CD4-positive, alpha-beta memory T cell (primary cell): ENCODE data around the gene FMR1NB. TPM values are rescaled to one million over a fixed set of nuclear protein-coding genes. Genes with fewer than 3 reads are reported as not detected.
A peak's percentile ranks its signal among the peaks of the same experiment; 100 is the strongest.

ENCODE experiments used
- CTCF ChIA-PET: fragments of 350-600 bp; sonication (Branson Sonifier 250); formaldehyde crosslinking; loops from one replicate; lab custom pipeline; 2021; ENCODE audit warnings: inconsistent platforms; ENCODE audit not compliant: partially characterized antibody; lab: Charles Lee
- POLR2A ChIA-PET: fragments of 350-600 bp; sonication (Branson Sonifier 250); formaldehyde crosslinking; loops from one replicate; lab custom pipeline; 2021; ENCODE audit not compliant: partially characterized antibody; lab: Charles Lee
- DNase-seq, 5 donors: peaks; one replicate each; pipeline versions ENCODE4 v3.0.0 to v3.0.0-alpha.2; 2020 to 2022; ENCODE audit warnings: mixed read lengths in 1 of 5
- H3K27ac ChIP-seq: one replicate; pipeline ENCODE4 v1.7.0; 2013; ENCODE audit warnings: low read depth, low read length
- H3K27me3 ChIP-seq: 2 replicates; pipeline ENCODE4 v1.7.0; 2013; ENCODE audit warnings: mild to moderate bottlenecking, low read length, moderate library complexity; ENCODE audit not compliant: insufficient read depth
- H3K36me3 ChIP-seq: 2 replicates; pipeline ENCODE4 v1.7.0; 2013; ENCODE audit warnings: mild to moderate bottlenecking, low read length, moderate library complexity; ENCODE audit not compliant: insufficient read depth
- H3K4me1 ChIP-seq: 2 replicates; pipeline ENCODE4 v1.7.0; 2013; ENCODE audit warnings: mild to moderate bottlenecking, low read length, moderate library complexity; ENCODE audit not compliant: insufficient read depth
- H3K4me3 ChIP-seq, 2 donors: one replicate each; pipeline ENCODE4 v1.7.0; 2013; ENCODE audit warnings: low read length in 2 of 2, mild to moderate bottlenecking in 1 of 2
- H3K9me3 ChIP-seq, 2 donors: one replicate each; pipeline ENCODE4 v1.7.0; 2013; ENCODE audit warnings: low read length in 2 of 2, control low read depth in 1 of 2; ENCODE audit not compliant: control insufficient read depth in 1 of 2
- H3K27ac Mint-ChIP-seq, 7 donors: one replicate each; pipeline ENCODE4 v1.8.0; 2020 to 2021; ENCODE audit warnings: mixed read lengths in 7 of 7, mild to moderate bottlenecking in 6 of 7, inconsistent platforms in 3 of 7, moderate library complexity in 3 of 7
- H3K27me3 Mint-ChIP-seq, 2 donors: one replicate each; pipeline ENCODE4 v1.8.0; 2020 to 2021; ENCODE audit warnings: mixed read lengths in 2 of 2
- H3K36me3 Mint-ChIP-seq, 2 donors: one replicate each; pipeline ENCODE4 v1.8.0; 2020 to 2021; ENCODE audit warnings: mixed read lengths in 2 of 2, inconsistent platforms in 1 of 2, mild to moderate bottlenecking in 1 of 2
- H3K4me1 Mint-ChIP-seq, 4 donors: one replicate each; pipeline ENCODE4 v1.8.0; 2020 to 2021; ENCODE audit warnings: mixed read lengths in 4 of 4, mild to moderate bottlenecking in 1 of 4
- H3K4me3 Mint-ChIP-seq, 8 donors: one replicate each; pipeline ENCODE4 v1.8.0; 2020 to 2021; ENCODE audit warnings: mixed read lengths in 8 of 8, mild to moderate bottlenecking in 7 of 8, moderate library complexity in 6 of 8, inconsistent platforms in 3 of 8
- H3K9me3 Mint-ChIP-seq, 8 donors: one replicate each; pipeline ENCODE4 v1.8.0; 2020 to 2021; ENCODE audit warnings: mixed read lengths in 8 of 8, mild to moderate bottlenecking in 5 of 8, inconsistent platforms in 3 of 8, moderate library complexity in 1 of 8
- intact Hi-C: fragments of 100-400 bp; cut with micrococcal nuclease; formaldehyde crosslinking; loops from one replicate; pipeline ENCODE4 v1.15.1; 2023
- polyA plus RNA-seq, 2 donors: library from polyadenylated mRNA; unstranded; fragments of 300-500 nt; fragmentation: Illumina TruSeq; gene quantifications; one replicate each; pipeline ENCODE4 v1.2.3, GENCODE V29; 2021
- total RNA-seq, 2 experiments: library from RNA; stranded (reverse); gene quantifications; one replicate each; pipeline ENCODE4 v1.2.3, GENCODE V29; 2021

FMR1NB gene, protein sequence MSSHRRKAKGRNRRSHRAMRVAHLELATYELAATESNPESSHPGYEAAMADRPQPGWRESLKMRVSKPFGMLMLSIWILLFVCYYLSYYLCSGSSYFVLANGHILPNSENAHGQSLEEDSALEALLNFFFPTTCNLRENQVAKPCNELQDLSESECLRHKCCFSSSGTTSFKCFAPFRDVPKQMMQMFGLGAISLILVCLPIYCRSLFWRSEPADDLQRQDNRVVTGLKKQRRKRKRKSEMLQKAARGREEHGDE
- total RNA-seq (not detected), polyA plus RNA-seq (not detected)

DNA sequence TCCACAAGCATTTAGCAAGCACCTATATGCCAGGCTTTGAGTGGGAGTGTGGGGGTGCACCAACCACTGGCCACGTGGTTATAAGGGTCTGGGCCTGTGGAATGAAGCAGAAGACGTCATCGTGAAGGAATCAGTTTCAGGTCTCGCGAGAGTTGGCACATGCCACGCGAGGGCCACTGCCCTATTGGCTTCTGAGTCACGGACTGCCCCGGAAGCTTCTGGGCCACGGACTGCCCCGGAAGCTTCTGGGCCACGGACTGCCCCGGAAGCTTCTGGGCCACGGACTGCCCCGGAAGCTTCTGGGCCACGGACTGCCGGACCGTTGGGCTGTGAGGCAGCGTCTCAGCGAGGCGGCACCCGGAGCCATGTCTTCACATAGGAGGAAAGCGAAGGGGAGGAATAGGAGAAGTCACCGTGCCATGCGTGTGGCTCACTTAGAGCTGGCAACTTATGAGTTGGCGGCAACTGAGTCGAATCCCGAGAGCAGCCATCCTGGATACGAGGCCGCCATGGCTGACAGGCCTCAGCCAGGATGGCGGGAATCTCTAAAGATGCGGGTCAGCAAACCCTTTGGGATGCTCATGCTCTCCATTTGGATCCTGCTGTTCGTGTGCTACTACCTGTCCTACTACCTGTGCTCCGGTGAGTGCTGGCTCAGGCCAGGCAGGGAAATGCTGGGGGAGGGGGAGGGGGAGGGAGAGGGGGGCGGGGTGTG lies at the start of gene FMR1NB:
FMR1NB (plus strand) TSS at position 300 of the 715 bp plus-strand sequence; CDS start at position 366, 66 bp downstream.
- no peaks in the 10 kb centered on the region for H3K36me3 Mint-ChIP-seq
- intact Hi-C loops: no loop called here

DNA sequence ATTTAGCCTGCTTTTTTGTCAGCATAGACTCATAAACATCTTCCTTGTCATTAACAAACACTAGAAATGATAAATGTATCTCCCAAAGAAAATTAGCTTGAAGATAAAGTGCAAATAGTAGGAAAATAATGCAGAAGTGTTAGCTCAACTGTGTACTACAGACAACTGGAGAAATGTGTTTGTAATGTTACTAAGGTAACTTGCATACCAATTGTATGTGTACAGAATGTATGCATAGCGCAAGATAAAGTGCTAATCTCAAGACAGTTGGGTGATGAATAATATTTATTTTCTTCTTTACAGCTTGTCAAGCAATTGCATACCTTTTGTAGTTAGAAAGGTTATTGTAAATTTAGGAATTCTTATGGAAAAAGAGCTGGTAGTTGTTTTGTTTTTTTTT lies 47.3 kb upstream of the FMR1NB start:
- Mint-ChIP-seq H3K9me3 (no peaks in the 10 kb centered on the region), H3K27me3 (no peaks in the 10 kb centered on the region), H3K4me3 (no peak overlapping the region), H3K36me3 (peaks cover 12 to 47% of the 10 kb centered on the region in 2 donors), H3K4me1 (peaks cover 0 to 4% (median under 1%) of the 10 kb centered on the region in 4 donors), H3K27ac (peak overlapping the region in 1 of 7 donors; percentile 17)
- H3K4me1 ChIP-seq: no peaks in the 10 kb centered on the region
- intact Hi-C loops: no loop called here
- POLR2A ChIA-PET: no interaction called here
- no peak for DNase-seq
- H3K9me3 ChIP-seq: no peaks in the 10 kb centered on the region
- H3K27ac ChIP-seq: no peak overlapping the region
- no peaks in the 10 kb centered on the region for H3K27me3 ChIP-seq
- H3K36me3 ChIP-seq: peaks cover 22% of the 10 kb centered on the region
- CTCF ChIA-PET: no interaction called here
- H3K4me3 ChIP-seq: no peak overlapping the region

More for the DNA sequence above, at the start of gene FMR1NB:
- no peaks in the 10 kb centered on the region for H3K9me3 ChIP-seq
- no peaks in the 10 kb centered on the region for H3K4me1 Mint-ChIP-seq
- CTCF ChIA-PET: no interaction called here
- H3K4me3 Mint-ChIP-seq: no peak within 1 kb of the TSS
- no peak within 1 kb of the TSS for H3K27ac Mint-ChIP-seq
- H3K36me3 ChIP-seq: no peaks in the 10 kb centered on the region
- no peak within 1 kb of the TSS for H3K4me3 ChIP-seq
- H3K27me3 ChIP-seq: no peaks in the 10 kb centered on the region
- no peak within 1 kb of the TSS for H3K27ac ChIP-seq
- no peaks in the 10 kb centered on the region for H3K27me3 Mint-ChIP-seq
- no peak for DNase-seq
- POLR2A ChIA-PET: no interaction called here
- no peaks in the 10 kb centered on the region for H3K4me1 ChIP-seq
- H3K9me3 Mint-ChIP-seq: peaks cover 0 to 6% (median under 1%) of the 10 kb centered on the region in 8 donors

DNA sequence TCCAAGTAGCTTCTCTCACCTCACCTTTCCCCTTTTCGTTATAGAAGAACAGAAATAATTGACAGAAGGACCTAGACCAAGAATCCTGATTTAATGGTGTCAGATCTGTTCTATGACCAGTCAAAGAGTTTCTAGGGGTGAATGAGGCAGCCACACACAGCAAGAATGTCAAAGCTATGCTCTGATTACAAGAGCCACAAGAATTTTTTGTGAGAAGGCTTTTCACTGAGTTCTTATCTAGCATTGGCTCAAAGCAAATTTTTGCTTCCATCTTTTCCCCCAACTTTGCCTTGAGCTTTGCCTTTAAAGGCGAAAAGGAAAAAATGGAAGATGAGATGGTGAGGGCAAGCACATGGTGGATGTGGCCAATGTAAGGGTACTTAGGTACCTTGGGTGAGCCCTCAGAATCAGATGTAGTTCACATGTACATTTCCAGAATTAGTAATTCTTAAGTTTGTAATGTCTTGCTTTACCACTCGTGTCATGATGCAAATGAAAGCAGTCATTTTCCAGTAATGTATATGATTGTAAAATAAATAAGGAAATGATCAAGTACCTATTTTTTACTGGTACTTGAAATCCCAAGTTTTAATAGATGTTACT lies 45.9 kb upstream of the FMR1NB start:
- H3K27me3 Mint-ChIP-seq: no peaks in the 10 kb centered on the region
- no peak overlapping the region for H3K4me3 Mint-ChIP-seq
- Histone ChIP-seq H3K27ac (no peak overlapping the region), H3K4me1 (no peaks in the 10 kb centered on the region), H3K36me3 (peaks cover 22% of the 10 kb centered on the region), H3K27me3 (no peaks in the 10 kb centered on the region), H3K4me3 (no peak overlapping the region), H3K9me3 (no peaks in the 10 kb centered on the region)
- no peak overlapping the region for H3K27ac Mint-ChIP-seq
- H3K9me3 Mint-ChIP-seq: no peaks in the 10 kb centered on the region
- ChIA-PET POLR2A (no interaction called here), CTCF (no interaction called here)
- intact Hi-C loops: no loop called here
- peaks cover 8 to 43% of the 10 kb centered on the region in 2 donors for H3K36me3 Mint-ChIP-seq
- H3K4me1 Mint-ChIP-seq: no peaks in the 10 kb centered on the region
- no peak for DNase-seq

DNA sequence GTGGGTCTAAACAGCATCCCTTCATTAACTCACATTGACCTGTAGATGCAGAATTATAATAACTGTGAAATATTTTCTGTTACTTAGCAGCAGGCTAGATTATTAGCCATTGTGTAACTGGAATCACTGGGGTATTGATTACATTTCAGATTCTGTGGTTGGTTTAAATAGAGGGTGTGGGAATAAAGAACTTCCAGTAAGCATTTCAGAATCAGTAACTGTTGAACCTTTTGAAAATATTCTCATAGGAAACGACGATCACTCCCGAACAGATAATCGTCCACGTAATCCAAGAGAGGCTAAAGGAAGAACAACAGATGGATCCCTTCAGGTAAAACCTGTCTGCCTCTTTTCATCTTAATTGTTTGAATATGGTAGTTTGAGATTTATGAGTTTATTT lies 35.9 kb upstream of the FMR1NB start:
- Histone ChIP-seq H3K9me3 (no peaks in the 10 kb centered on the region), H3K4me1 (no peaks in the 10 kb centered on the region), H3K27me3 (no peaks in the 10 kb centered on the region), H3K27ac (no peak overlapping the region), H3K36me3 (peaks cover 24% of the 10 kb centered on the region), H3K4me3 (no peak overlapping the region)
- H3K9me3 Mint-ChIP-seq: no peaks in the 10 kb centered on the region
- H3K4me1 Mint-ChIP-seq: no peaks in the 10 kb centered on the region
- H3K27me3 Mint-ChIP-seq: no peaks in the 10 kb centered on the region
- no peak for DNase-seq
- no peak overlapping the region for H3K27ac Mint-ChIP-seq
- ChIA-PET CTCF (no interaction called here), POLR2A (no interaction called here)
- H3K4me3 Mint-ChIP-seq: no peak overlapping the region
- peaks cover 21 to 53% of the 10 kb centered on the region in 2 donors for H3K36me3 Mint-ChIP-seq
- intact Hi-C loops: no loop called here

DNA sequence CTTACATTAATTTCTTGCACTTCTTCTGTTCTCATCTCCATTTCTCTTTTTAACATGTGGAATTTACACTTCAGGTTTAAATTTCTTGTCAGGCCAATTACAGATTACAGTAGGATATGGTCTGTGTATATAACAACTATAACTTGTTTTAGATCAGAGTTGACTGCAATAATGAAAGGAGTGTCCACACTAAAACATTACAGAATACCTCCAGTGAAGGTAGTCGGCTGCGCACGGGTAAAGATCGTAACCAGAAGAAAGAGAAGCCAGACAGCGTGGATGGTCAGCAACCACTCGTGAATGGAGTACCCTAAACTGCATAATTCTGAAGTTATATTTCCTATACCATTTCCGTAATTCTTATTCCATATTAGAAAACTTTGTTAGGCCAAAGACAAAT lies 32.6 kb upstream of the FMR1NB start:
- CTCF ChIA-PET: no interaction called here
- Mint-ChIP-seq H3K36me3 (peaks cover 19 to 38% of the 10 kb centered on the region in 2 donors), H3K4me3 (no peak overlapping the region), H3K9me3 (no peaks in the 10 kb centered on the region), H3K27me3 (no peaks in the 10 kb centered on the region), H3K4me1 (no peaks in the 10 kb centered on the region), H3K27ac (no peak overlapping the region)
- intact Hi-C loops: no loop called here
- peaks cover 20% of the 10 kb centered on the region for H3K36me3 ChIP-seq
- H3K27me3 ChIP-seq: no peaks in the 10 kb centered on the region
- no peak overlapping the region for H3K27ac ChIP-seq
- DNase-seq: no peak
- POLR2A ChIA-PET: no interaction called here
- no peaks in the 10 kb centered on the region for H3K4me1 ChIP-seq
- H3K9me3 ChIP-seq: no peaks in the 10 kb centered on the region
- H3K4me3 ChIP-seq: no peak overlapping the region

DNA sequence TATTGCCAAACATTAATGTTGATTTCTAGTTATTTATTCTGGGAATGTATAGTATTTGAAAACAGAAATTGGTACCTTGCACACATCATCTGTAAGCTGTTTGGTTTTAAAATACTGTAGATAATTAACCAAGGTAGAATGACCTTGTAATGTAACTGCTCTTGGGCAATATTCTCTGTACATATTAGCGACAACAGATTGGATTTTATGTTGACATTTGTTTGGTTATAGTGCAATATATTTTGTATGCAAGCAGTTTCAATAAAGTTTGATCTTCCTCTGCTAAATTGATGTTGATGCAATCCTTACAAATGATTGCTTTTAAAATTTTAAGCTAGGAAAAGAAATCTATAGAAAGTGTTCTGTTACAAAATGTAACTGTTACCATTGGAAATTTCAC lies 30.8 kb upstream of the FMR1NB start:
- intact Hi-C loops: no loop called here
- Mint-ChIP-seq H3K27ac (no peak overlapping the region), H3K9me3 (no peaks in the 10 kb centered on the region), H3K4me1 (no peaks in the 10 kb centered on the region), H3K27me3 (no peaks in the 10 kb centered on the region), H3K36me3 (peaks cover 5 to 26% of the 10 kb centered on the region in 2 donors), H3K4me3 (no peak overlapping the region)
- ChIA-PET POLR2A (no interaction called here), CTCF (no interaction called here)
- H3K27ac ChIP-seq: no peak overlapping the region
- peaks cover 12% of the 10 kb centered on the region for H3K36me3 ChIP-seq
- no peaks in the 10 kb centered on the region for H3K9me3 ChIP-seq
- no peaks in the 10 kb centered on the region for H3K4me1 ChIP-seq
- H3K4me3 ChIP-seq: no peak overlapping the region
- DNase-seq: no peak
- no peaks in the 10 kb centered on the region for H3K27me3 ChIP-seq

DNA sequence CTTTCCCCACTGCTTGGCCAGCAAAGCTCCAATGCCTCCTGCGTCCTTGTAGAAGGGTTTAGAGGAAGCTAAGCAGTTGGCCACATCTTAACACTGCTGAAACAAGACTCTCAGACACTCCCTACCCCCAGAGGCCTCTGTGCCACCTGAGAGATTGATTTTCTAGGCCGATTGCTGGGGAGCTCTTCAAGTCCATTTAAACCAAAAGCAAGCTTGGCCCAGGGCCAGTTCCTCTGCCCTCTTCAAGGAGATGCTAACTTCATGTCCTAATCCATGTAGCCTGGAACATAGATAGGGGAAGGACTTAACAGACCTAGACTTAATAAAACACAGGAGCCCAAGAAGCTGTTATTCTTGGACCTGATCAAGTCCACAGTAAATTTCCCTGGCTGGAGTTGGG lies 27.2 kb upstream of the FMR1NB start:
- Histone ChIP-seq H3K27me3 (no peaks in the 10 kb centered on the region), H3K27ac (no peak overlapping the region), H3K4me3 (no peak overlapping the region), H3K4me1 (no peaks in the 10 kb centered on the region), H3K9me3 (no peaks in the 10 kb centered on the region), H3K36me3 (no peaks in the 10 kb centered on the region)
- Mint-ChIP-seq H3K36me3 (peaks cover 0 to 10% of the 10 kb centered on the region in 2 donors), H3K27me3 (peaks cover 0 to 2% of the 10 kb centered on the region in 2 donors), H3K9me3 (no peaks in the 10 kb centered on the region), H3K4me1 (no peaks in the 10 kb centered on the region), H3K27ac (no peak overlapping the region), H3K4me3 (no peak overlapping the region)
- POLR2A ChIA-PET: no interaction called here
- DNase-seq: no peak
- intact Hi-C loops: no loop called here
- CTCF ChIA-PET: no interaction called here
